ENCODE results near the gene CAMK1D. TPM values are rescaled to one million over a fixed set of nuclear protein-coding genes. Genes with fewer than 3 reads are reported as not detected.

The CAMK1D gene
- total and polyA plus RNA-seq, 2 of the 4 experiments (the other 2 are of a cell fraction): 5.0 to 5.3 TPM

- no peak overlapping the region for H3K4me3 ChIP-seq (ENCODE audit: insufficient read depth, low read depth, low read length)
- no peak overlapping the region for H3K56ac ChIP-seq (ENCODE audit: extremely low read depth, insufficient read depth, low read length)
- no peak overlapping the region for H3K14ac ChIP-seq (replicated peaks; ENCODE audit: low read depth, low read length)
- no peaks in the 10 kb centered on the region; the same call in 1 of the 2 replicates for H3K27me3 ChIP-seq (ENCODE audit: control insufficient read depth, insufficient read depth, low read length)
- 0 out of 2 replicates have a peak overlapping the region, but pooled peaks have one; percentile 3 for H2AK5ac ChIP-seq (ENCODE audit: low read depth, low read length)
- dilution Hi-C loops (cut with HindIII; ENCODE audit: low sequenced_read_pairs, unreplicated experiment): no loop called here
- BruUV-seq (replicated peaks): no TSS peak
- H3K23ac ChIP-seq (ENCODE audit: low read depth, low read length): no peak overlapping the region
- H2BK120ac ChIP-seq (ENCODE audit: low read depth, low read length): no peak overlapping the region
- H3K4me2 ChIP-seq (ENCODE audit: low read depth, low read length): no peak overlapping the region
- H4K5ac ChIP-seq (ENCODE audit: low read depth, low read length): no peak overlapping the region
- H3K79me1 ChIP-seq (ENCODE audit: low read depth in 1 of 2, low read length in 2 of 2): no peaks in the 10 kb centered on the region
- no peak overlapping the region for H2BK15ac ChIP-seq (ENCODE audit: low read depth, low read length)
- peaks cover 8% of the 10 kb centered on the region; the same call in 1 of the 2 replicates for H3K4me1 ChIP-seq (ENCODE audit: control insufficient read depth, insufficient read depth, low read length)
- no peaks in the 10 kb centered on the region for H3K36me3 ChIP-seq (ENCODE audit: control insufficient read depth, insufficient read depth, low read length)
- no peak overlapping the region for H2AK9ac ChIP-seq (replicated peaks; ENCODE audit: low read depth, low read length, poor library complexity)
- no peak for TF ChIP-seq SMC3 (IDR thresholded peaks at IDR 0.05; ENCODE audit: low read depth, low read length)
- no peak for TF ChIP-seq MAZ (IDR thresholded peaks at IDR 0.05; ENCODE audit: borderline replicate concordance, low read depth, low read length)
- TF ChIP-seq CTCF (conservative IDR thresholded peaks at IDR 0.05; ENCODE audit: low read depth, low read length): no peak
- DNase-seq: no peak
- no peak overlapping the region for H3K4ac ChIP-seq (ENCODE audit: low read depth, low read length)
- ChIA-PET POLR2A (ENCODE audit: unreplicated experiment) (interaction anchor here (0.7 kb wide), 1 partner anchor 75 kb away, joined by 3 read pairs; no protein-coding TSS in a partner anchor), CTCF (interaction anchor here (0.6 kb wide), 1 partner anchor 31 kb away, joined by 4 read pairs; no protein-coding TSS in a partner anchor)
- intact Hi-C loops (cut with micrococcal nuclease): no loop called here
- H4K91ac ChIP-seq (ENCODE audit: insufficient read depth, low read depth, low read length): no peak overlapping the region
- no peak overlapping the region for H3K18ac ChIP-seq (ENCODE audit: low read depth, low read length)
- no peaks in the 10 kb centered on the region for H3K9me1 ChIP-seq (ENCODE audit: insufficient read depth, low read length)
- in situ Hi-C loops (cut with MboI; ENCODE audit: low sequenced_read_pairs): no loop called here
- H3K27ac ChIP-seq (ENCODE audit: insufficient read depth, low read length): no peak overlapping the region
- H4K8ac ChIP-seq (ENCODE audit: low read depth in 2 of 2, low read length in 2 of 2): no peak overlapping the region
- H3K9me3 ChIP-seq (ENCODE audit: control insufficient read depth, insufficient read depth, low read length): no peaks in the 10 kb centered on the region
- no peak overlapping the region for H2BK5ac ChIP-seq (ENCODE audit: low read depth, low read length, poor library complexity, severe bottlenecking)
- WGBS, 2 experiments (ENCODE audit: extremely low coverage in 2 of 2, insufficient read length in 1 of 2): 77% methylated on average over 3 of the region's 16 CpGs; no CpG with 5 or more reads in 1 of the 2 experiments
- H4K20me1 ChIP-seq (ENCODE audit: insufficient read depth, low read length): no peaks in the 10 kb centered on the region
- H3K9ac ChIP-seq (ENCODE audit: low read depth, low read length): no peak overlapping the region
- H2BK20ac ChIP-seq (ENCODE audit: low read depth, low read length): no peak overlapping the region
- no peak overlapping the region for H2AFZ ChIP-seq (replicated peaks; ENCODE audit: low read length, poor library complexity)
- ATAC-seq (ENCODE audit: low read depth): no peak
Measured at GRCh38 chr10:12822126-12822892, 473.0 kb downstream of the CAMK1D start.

Data from IMR-90 (cell line).